HFFc6 (cell line): ENCODE data around the gene FAIM2. TPM values are rescaled to one million over a fixed set of nuclear protein-coding genes. Genes with fewer than 3 reads are reported as not detected.

ENCODE experiments used
- DNase-seq: peaks from one replicate; pipeline ENCODE4 v3.0.0-alpha.2; 2018
- H3K27ac Mint-ChIP-seq: 2 replicates; pipeline ENCODE4 v1.8.0; 2020; ENCODE audit warnings: mild to moderate bottlenecking, mixed read lengths
- H3K27me3 Mint-ChIP-seq: 2 replicates; pipeline ENCODE4 v1.8.0; 2021; ENCODE audit warnings: mild to moderate bottlenecking, moderate library complexity, mixed read lengths; ENCODE audit not compliant: insufficient read depth
- H3K36me3 Mint-ChIP-seq: 2 replicates; pipeline ENCODE4 v1.8.0; 2021; ENCODE audit warnings: low read depth, mixed read lengths
- H3K4me1 Mint-ChIP-seq: 2 replicates; pipeline ENCODE4 v1.8.0; 2020; ENCODE audit warnings: low read depth, mixed read lengths
- H3K4me3 Mint-ChIP-seq: 2 replicates; pipeline ENCODE4 v1.8.0; 2020; ENCODE audit warnings: mild to moderate bottlenecking, moderate library complexity, mixed read lengths
- H3K9me3 Mint-ChIP-seq: 2 replicates; pipeline ENCODE4 v1.8.0; 2020; ENCODE audit warnings: mild to moderate bottlenecking, mixed read lengths
- total RNA-seq, 6 experiments: library from RNA; stranded (reverse); fragmentation: NEBNext Ultra II Directional; extraction: Animal tissue kit (Norgen Biotek cat#: 25700); gene quantifications; 2 replicates in 1 of 6; 3 replicates in 5 of 6; pipeline ENCODE4 v1.2.3, GENCODE V29; 2021
- TF ChIP-seq, protein P1 (sequence below): fragments of 200-600 bp; sonication (generic); IDR thresholded peaks from 2 replicates; pipeline ENCODE4 v1.5.0; 2021; ENCODE audit warnings: antibody characterized with exemption, mild to moderate bottlenecking

FAIM2 gene
- total RNA-seq, 6 experiments from 2014 or later = 0.24 to 1.1 (median 1.1) TPM

DNA sequence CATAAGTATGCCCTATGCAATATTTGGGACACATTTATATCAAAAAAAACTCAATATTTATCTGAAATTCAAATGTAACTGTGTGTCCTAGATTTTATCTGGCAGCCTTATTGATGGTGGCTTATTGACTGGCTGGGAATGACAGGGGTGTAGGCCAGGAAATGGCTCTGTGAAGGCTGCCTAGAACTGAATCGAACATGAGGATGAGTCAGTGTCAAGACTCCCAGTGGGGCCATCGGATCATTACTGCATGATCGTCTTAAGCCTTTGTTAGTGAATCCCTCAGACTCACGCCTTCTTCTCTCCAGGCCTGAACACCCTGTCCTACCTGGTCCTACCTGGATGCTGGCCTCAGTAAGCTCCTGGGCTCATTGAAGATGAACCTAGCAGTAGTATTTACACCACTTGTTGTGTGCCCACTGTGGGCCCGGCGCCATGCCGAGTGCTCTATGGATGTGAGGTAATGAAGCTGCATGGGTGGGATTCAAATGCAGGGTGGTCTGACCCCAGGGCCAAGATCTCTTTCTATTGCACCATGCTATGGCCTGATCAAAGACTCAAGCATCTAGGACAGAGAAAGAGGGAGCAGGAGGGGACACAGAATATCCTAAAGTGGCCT lies 21.0 kb upstream of the FAIM2 start:
- peaks cover 12% of the 10 kb centered on the region for H3K4me1 Mint-ChIP-seq
- no peaks in the 10 kb centered on the region for H3K36me3 Mint-ChIP-seq
- H3K9me3 Mint-ChIP-seq = no peaks in the 10 kb centered on the region
- H3K27ac Mint-ChIP-seq = no peak overlapping the region
- H3K27me3 Mint-ChIP-seq = peaks cover 6% of the 10 kb centered on the region
- TF ChIP-seq, protein P1, sequence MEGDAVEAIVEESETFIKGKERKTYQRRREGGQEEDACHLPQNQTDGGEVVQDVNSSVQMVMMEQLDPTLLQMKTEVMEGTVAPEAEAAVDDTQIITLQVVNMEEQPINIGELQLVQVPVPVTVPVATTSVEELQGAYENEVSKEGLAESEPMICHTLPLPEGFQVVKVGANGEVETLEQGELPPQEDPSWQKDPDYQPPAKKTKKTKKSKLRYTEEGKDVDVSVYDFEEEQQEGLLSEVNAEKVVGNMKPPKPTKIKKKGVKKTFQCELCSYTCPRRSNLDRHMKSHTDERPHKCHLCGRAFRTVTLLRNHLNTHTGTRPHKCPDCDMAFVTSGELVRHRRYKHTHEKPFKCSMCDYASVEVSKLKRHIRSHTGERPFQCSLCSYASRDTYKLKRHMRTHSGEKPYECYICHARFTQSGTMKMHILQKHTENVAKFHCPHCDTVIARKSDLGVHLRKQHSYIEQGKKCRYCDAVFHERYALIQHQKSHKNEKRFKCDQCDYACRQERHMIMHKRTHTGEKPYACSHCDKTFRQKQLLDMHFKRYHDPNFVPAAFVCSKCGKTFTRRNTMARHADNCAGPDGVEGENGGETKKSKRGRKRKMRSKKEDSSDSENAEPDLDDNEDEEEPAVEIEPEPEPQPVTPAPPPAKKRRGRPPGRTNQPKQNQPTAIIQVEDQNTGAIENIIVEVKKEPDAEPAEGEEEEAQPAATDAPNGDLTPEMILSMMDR = no peak
- DNase-seq = no peak
- no peak overlapping the region for H3K4me3 Mint-ChIP-seq

DNA sequence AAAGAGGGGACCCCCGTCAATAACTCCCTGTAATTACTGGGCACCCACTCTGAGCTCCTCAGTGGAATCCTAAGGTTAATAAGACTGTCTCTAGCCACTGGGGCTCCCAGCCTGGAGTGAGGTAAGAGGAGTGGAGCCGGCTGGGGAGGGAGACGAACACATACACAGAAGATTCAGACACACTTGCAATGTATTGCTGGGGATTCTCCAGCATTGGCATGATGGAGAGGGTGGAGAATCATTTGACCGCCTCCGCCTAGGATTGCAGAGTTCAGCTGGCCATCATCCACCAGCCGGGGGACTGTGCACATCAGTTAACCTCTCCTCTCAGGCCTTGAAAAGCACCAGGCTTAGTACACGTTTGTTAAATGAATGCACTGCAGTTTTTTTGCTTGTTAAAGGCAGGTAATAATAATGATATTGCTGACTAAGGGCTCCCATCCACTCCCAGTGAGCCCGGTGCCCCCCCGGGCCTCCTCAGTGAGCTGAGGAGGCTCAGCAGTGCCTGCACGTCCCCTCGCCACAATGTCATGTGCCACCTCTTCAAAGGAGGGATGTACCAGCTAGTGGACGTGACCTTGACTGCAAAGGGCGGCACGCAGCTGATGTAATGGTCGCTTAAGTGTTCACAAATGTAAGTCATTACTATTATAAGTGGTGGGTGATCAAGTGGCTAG lies 20.3 kb upstream of the FAIM2 start:
- H3K27ac Mint-ChIP-seq = no peak overlapping the region
- no peaks in the 10 kb centered on the region for H3K9me3 Mint-ChIP-seq
- H3K4me1 Mint-ChIP-seq = peaks cover 12% of the 10 kb centered on the region
- no peak overlapping the region for H3K4me3 Mint-ChIP-seq
- H3K27me3 Mint-ChIP-seq = peaks cover 5% of the 10 kb centered on the region
- DNase-seq = no peak
- TF ChIP-seq, protein P1 = no peak
- no peaks in the 10 kb centered on the region for H3K36me3 Mint-ChIP-seq

DNA sequence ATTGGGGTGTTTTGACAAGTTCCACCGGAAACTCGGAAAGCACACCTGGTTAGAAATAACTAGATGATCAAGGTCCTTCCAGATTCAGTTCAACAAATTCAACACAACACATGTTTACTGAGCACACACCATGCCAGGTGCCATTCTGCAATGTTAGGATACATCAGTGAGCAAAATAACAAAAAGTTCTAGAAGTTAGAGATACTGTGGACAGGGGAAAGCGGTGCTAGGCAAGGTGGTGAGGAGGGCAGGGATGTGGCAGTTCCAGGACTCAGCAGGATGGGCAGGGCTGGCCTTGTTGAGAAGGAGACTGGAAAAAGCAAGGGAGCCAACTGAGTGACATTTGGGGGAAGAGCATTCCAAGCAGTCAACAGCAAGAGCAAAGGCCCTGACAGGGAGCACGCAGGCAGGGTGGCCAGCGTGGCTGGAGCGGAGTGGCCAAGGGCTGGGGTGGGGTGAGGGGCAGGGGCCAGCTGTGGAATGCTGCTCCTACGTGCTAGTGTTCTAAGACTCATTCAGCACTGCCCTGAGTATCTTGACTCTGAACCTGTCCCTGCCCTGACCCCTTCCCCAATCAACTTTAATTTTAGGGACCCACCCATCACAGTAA lies 19.4 kb upstream of the FAIM2 start:
- H3K27me3 Mint-ChIP-seq = peaks cover 5% of the 10 kb centered on the region
- TF ChIP-seq, protein P1 = no peak
- no peaks in the 10 kb centered on the region for H3K9me3 Mint-ChIP-seq
- H3K4me1 Mint-ChIP-seq = peaks cover 12% of the 10 kb centered on the region
- no peak overlapping the region for H3K4me3 Mint-ChIP-seq
- no peaks in the 10 kb centered on the region for H3K36me3 Mint-ChIP-seq
- DNase-seq = no peak
- H3K27ac Mint-ChIP-seq = no peak overlapping the region

DNA sequence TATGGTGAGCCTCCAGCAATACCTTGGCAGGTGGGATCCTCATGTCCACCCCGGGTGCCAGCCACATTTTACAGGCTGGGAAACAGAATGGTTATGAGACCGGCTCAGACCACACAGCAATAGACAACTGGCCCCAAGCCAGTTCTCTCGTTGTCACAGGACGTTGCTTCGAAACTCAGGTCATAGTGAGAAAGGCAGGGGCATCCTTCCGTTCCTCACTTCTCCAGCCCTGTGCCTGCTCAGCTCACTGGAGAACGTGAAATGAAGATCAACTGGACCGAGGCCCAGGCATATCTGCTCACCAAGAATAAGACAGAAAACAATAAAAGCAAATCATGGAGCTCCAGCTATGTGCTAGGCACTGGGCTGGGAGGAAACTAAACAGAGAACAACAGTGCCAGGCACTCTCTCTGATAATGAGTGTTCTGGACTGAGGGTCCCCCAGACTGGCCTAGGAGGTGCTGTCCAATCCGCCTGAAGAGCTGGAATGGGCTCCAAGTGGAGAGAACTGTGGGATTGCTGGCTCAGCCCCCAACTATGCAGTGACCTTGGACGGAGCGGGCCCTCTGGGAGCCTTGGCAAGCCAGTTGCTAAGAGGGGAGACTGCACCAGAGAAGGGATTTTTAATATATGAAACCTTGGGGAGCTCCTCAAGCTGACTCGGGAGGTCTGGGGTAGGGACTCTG lies 18.8 kb upstream of the FAIM2 start:
- no peaks in the 10 kb centered on the region for H3K9me3 Mint-ChIP-seq
- TF ChIP-seq, protein P1 = no peak
- no peak for DNase-seq
- H3K36me3 Mint-ChIP-seq = no peaks in the 10 kb centered on the region
- H3K4me1 Mint-ChIP-seq = peaks cover 12% of the 10 kb centered on the region
- H3K27ac Mint-ChIP-seq = no peak overlapping the region
- H3K27me3 Mint-ChIP-seq = peaks cover 5% of the 10 kb centered on the region
- H3K4me3 Mint-ChIP-seq = no peak overlapping the region

DNA sequence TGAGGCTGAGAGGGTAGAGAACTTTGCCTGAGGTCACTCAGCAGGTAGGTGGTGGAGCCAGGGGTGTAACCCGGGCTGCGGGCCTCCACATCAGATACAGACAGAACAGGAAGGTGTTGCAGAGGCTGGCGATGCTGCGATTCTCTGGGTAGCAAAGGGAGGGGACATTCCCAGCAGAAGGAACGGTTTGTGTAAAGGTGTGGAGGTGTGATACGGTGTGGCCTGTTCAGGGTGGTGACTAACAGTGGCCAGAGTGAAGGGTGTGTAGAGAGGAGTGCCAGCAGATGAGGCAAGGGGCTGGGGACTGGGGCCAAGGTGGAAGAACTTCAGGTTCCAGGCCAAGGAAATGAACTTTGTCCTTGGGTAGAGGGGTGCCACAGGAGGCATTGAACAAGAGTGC lies 18.2 kb upstream of the FAIM2 start:
- TF ChIP-seq, protein P1 = no peak
- H3K36me3 Mint-ChIP-seq = no peaks in the 10 kb centered on the region

More for the DNA sequence above, 18.2 kb upstream of the FAIM2 start:
- H3K9me3 Mint-ChIP-seq = no peaks in the 10 kb centered on the region
- peaks cover 10% of the 10 kb centered on the region for H3K27me3 Mint-ChIP-seq
- no peak for DNase-seq
- peaks cover 12% of the 10 kb centered on the region for H3K4me1 Mint-ChIP-seq
- no peak overlapping the region for H3K4me3 Mint-ChIP-seq
- H3K27ac Mint-ChIP-seq = no peak overlapping the region
